ENCODE data around the gene DCAF12L2. TPM values are rescaled to one million over a fixed set of nuclear protein-coding genes. Genes with fewer than 3 reads are reported as not detected.
"Not testable (repeated sequence)": the region's sequence is repeated elsewhere in the genome, so short reads cannot be mapped to it uniquely, and the experiment has no call there.

The DCAF12L2 gene
- polyA plus RNA-seq = 0.57 TPM
- long read RNA-seq, donor 1 = 0 reads
- long read RNA-seq, donor 2 = 0 reads
- long read RNA-seq, donor 3 = 0 reads
- long read RNA-seq, donor 4 = 0 reads
- long read RNA-seq, donor 5, partial matches to known transcripts = 0 of 1 reads
- long read RNA-seq, donor 5, other reads (novel, unspliced or antisense) = 0 of 1 reads
- long read RNA-seq, donor 6, partial matches to known transcripts = 0 of 1 reads
- long read RNA-seq, donor 6, other reads (novel, unspliced or antisense) = 0 of 1 reads
- long read RNA-seq, donor 7, partial matches to known transcripts = 0 of 2 reads
- long read RNA-seq, donor 7, other reads (novel, unspliced or antisense) = 0 of 2 reads
- long read RNA-seq, donor 8, partial matches to known transcripts = 0 of 1 reads
- long read RNA-seq, donor 8, other reads (novel, unspliced or antisense) = 0 of 1 reads
- long read RNA-seq, donor 9, partial matches to known transcripts = 0 of 2 reads
- long read RNA-seq, donor 9, other reads (novel, unspliced or antisense) = 0 of 2 reads
- long read RNA-seq, donor 10, partial matches to known transcripts = 0 of 1 reads
- long read RNA-seq, donor 10, other reads (novel, unspliced or antisense) = 0 of 1 reads
- long read RNA-seq, donor 11 = 0 reads

- H3K4me1 ChIP-seq (ENCODE audit: control insufficient read depth, insufficient read depth, low read length) = no peaks in the 10 kb centered on the region
- H3K27me3 ChIP-seq (ENCODE audit: control insufficient read depth, insufficient read depth, low read length) = peaks cover 4% of the 10 kb centered on the region
- H3K4me3 ChIP-seq (ENCODE audit: low read length) = no peak within 1 kb of the TSS
- peak in 1 of 2 donors; percentile 2 for DNase-seq
- WGBS (ENCODE audit: insufficient coverage, low lambda C conversion rate) = no CpG with 5 or more reads among the region's 91 CpGs
- no peak within 1 kb of the TSS for H3K27ac ChIP-seq (ENCODE audit: low read length)
- no peaks in the 10 kb centered on the region for H3K36me3 ChIP-seq (ENCODE audit: control insufficient read depth, insufficient read depth, low read length)
- H3K9me3 ChIP-seq (ENCODE audit: control insufficient read depth, low read depth, low read length) = peaks cover 4% of the 10 kb centered on the region
Observed at GRCh38 chrX:126165721-126166461, at the start of gene DCAF12L2. TSS of gene DCAF12L2 (minus strand) at chrX:126166289. CDS start at chrX:126165924, 365 bp downstream.

GRCh38 chrX:126190888-126191287 lies 24.8 kb upstream of the DCAF12L2 start:
- H3K4me1 ChIP-seq (ENCODE audit: control insufficient read depth, insufficient read depth, low read length); H3K4me3 ChIP-seq (ENCODE audit: low read length); DNase-seq; H3K27me3 ChIP-seq (ENCODE audit: control insufficient read depth, insufficient read depth, low read length); H3K9me3 ChIP-seq (ENCODE audit: control insufficient read depth, low read depth, low read length); H3K27ac ChIP-seq (ENCODE audit: low read length); H3K36me3 ChIP-seq (ENCODE audit: control insufficient read depth, insufficient read depth, low read length): not testable (repeated sequence)
- WGBS (ENCODE audit: insufficient coverage, low lambda C conversion rate) = no CpG with 5 or more reads among the region's 21 CpGs

GRCh38 chrX:126177133-126177840 lies 11.2 kb upstream of the DCAF12L2 start:
- no peaks in the 10 kb centered on the region for H3K27me3 ChIP-seq (ENCODE audit: control insufficient read depth, insufficient read depth, low read length)
- H3K9me3 ChIP-seq (ENCODE audit: control insufficient read depth, low read depth, low read length) = no peaks in the 10 kb centered on the region
- no peak overlapping the region for H3K4me3 ChIP-seq (ENCODE audit: low read length)
- H3K27ac ChIP-seq (ENCODE audit: low read length) = no peak overlapping the region
- no peaks in the 10 kb centered on the region for H3K36me3 ChIP-seq (ENCODE audit: control insufficient read depth, insufficient read depth, low read length)
- H3K4me1 ChIP-seq (ENCODE audit: control insufficient read depth, insufficient read depth, low read length) = no peaks in the 10 kb centered on the region
- no peak for DNase-seq
- no CpG with 5 or more reads among the region's 4 CpGs for WGBS (ENCODE audit: insufficient coverage, low lambda C conversion rate)

- Histone ChIP-seq H3K4me3 (ENCODE audit: low read length) (no peak overlapping the region), H3K36me3 (ENCODE audit: control insufficient read depth, insufficient read depth, low read length) (no peaks in the 10 kb centered on the region)
- no CpG with 5 or more reads among the region's 2 CpGs for WGBS (ENCODE audit: insufficient coverage, low lambda C conversion rate)
Observed at GRCh38 chrX:126170720-126171119, 4.6 kb upstream of the DCAF12L2 start.

GRCh38 chrX:126167560-126167959 lies 1.5 kb upstream of the DCAF12L2 start:
- peaks cover 4% of the 10 kb centered on the region for H3K27me3 ChIP-seq (ENCODE audit: control insufficient read depth, insufficient read depth, low read length)
- WGBS (ENCODE audit: insufficient coverage, low lambda C conversion rate) = no CpG with 5 or more reads among the region's 3 CpGs
- H3K36me3 ChIP-seq (ENCODE audit: control insufficient read depth, insufficient read depth, low read length) = no peaks in the 10 kb centered on the region
- H3K27ac ChIP-seq (ENCODE audit: low read length) = no peak overlapping the region
- no peak for DNase-seq
- peaks cover 4% of the 10 kb centered on the region for H3K9me3 ChIP-seq (ENCODE audit: control insufficient read depth, low read depth, low read length)
- no peak overlapping the region for H3K4me3 ChIP-seq (ENCODE audit: low read length)
- no peaks in the 10 kb centered on the region for H3K4me1 ChIP-seq (ENCODE audit: control insufficient read depth, insufficient read depth, low read length)

More at GRCh38 chrX:126170720-126171119, 4.6 kb upstream of the DCAF12L2 start:
- H3K27ac ChIP-seq (ENCODE audit: low read length) = no peak overlapping the region
- no peaks in the 10 kb centered on the region for H3K9me3 ChIP-seq (ENCODE audit: control insufficient read depth, low read depth, low read length)
- no peak for DNase-seq
- H3K27me3 ChIP-seq (ENCODE audit: control insufficient read depth, insufficient read depth, low read length) = peaks cover 4% of the 10 kb centered on the region
- H3K4me1 ChIP-seq (ENCODE audit: control insufficient read depth, insufficient read depth, low read length) = no peaks in the 10 kb centered on the region

- H3K36me3 ChIP-seq (ENCODE audit: control insufficient read depth, insufficient read depth, low read length) = no peaks in the 10 kb centered on the region
- no peak overlapping the region for H3K27ac ChIP-seq (ENCODE audit: low read length)
- H3K4me1 ChIP-seq (ENCODE audit: control insufficient read depth, insufficient read depth, low read length) = no peaks in the 10 kb centered on the region
- no peak overlapping the region for H3K4me3 ChIP-seq (ENCODE audit: low read length)
- DNase-seq = no peak
- no CpG with 5 or more reads among the region's 24 CpGs for WGBS (ENCODE audit: insufficient coverage, low lambda C conversion rate)
- peaks cover 4% of the 10 kb centered on the region for H3K9me3 ChIP-seq (ENCODE audit: control insufficient read depth, low read depth, low read length)
- peaks cover 4% of the 10 kb centered on the region for H3K27me3 ChIP-seq (ENCODE audit: control insufficient read depth, insufficient read depth, low read length)
Observed at GRCh38 chrX:126165401-126165720, 728 bp downstream of the DCAF12L2 start.

- WGBS (ENCODE audit: insufficient coverage, low lambda C conversion rate) = no CpG with 5 or more reads among the region's 37 CpGs
- Histone ChIP-seq H3K4me1 (ENCODE audit: control insufficient read depth, insufficient read depth, low read length) (no peaks in the 10 kb centered on the region), H3K27me3 (ENCODE audit: control insufficient read depth, insufficient read depth, low read length) (peaks cover 4% of the 10 kb centered on the region), H3K4me3 (ENCODE audit: low read length) (no peak overlapping the region), H3K9me3 (ENCODE audit: control insufficient read depth, low read depth, low read length) (peaks cover 4% of the 10 kb centered on the region), H3K27ac (ENCODE audit: low read length) (no peak overlapping the region), H3K36me3 (ENCODE audit: control insufficient read depth, insufficient read depth, low read length) (no peaks in the 10 kb centered on the region)
- DNase-seq = no peak
Observed at GRCh38 chrX:126164689-126165400, 1.2 kb downstream of the DCAF12L2 start.

- Histone ChIP-seq H3K9me3 (ENCODE audit: control insufficient read depth, low read depth, low read length) (peaks cover 4% of the 10 kb centered on the region), H3K4me1 (ENCODE audit: control insufficient read depth, insufficient read depth, low read length) (no peaks in the 10 kb centered on the region), H3K27ac (ENCODE audit: low read length) (no peak overlapping the region), H3K27me3 (ENCODE audit: control insufficient read depth, insufficient read depth, low read length) (peaks cover 4% of the 10 kb centered on the region), H3K4me3 (ENCODE audit: low read length) (no peak overlapping the region), H3K36me3 (ENCODE audit: control insufficient read depth, insufficient read depth, low read length) (no peaks in the 10 kb centered on the region)
- WGBS (ENCODE audit: insufficient coverage, low lambda C conversion rate) = no CpG with 5 or more reads among the region's 9 CpGs
- no peak for DNase-seq
Observed at GRCh38 chrX:126164226-126164625, 1.9 kb downstream of the DCAF12L2 start.

GRCh38 chrX:126141014-126141413 lies 25.1 kb downstream of the DCAF12L2 start:
- H3K36me3 ChIP-seq (ENCODE audit: control insufficient read depth, insufficient read depth, low read length) = no peaks in the 10 kb centered on the region

More at GRCh38 chrX:126141014-126141413, 25.1 kb downstream of the DCAF12L2 start:
- no peaks in the 10 kb centered on the region for H3K4me1 ChIP-seq (ENCODE audit: control insufficient read depth, insufficient read depth, low read length)
- H3K9me3 ChIP-seq (ENCODE audit: control insufficient read depth, low read depth, low read length) = no peaks in the 10 kb centered on the region
- H3K27ac ChIP-seq (ENCODE audit: low read length) = no peak overlapping the region
- no peak overlapping the region for H3K4me3 ChIP-seq (ENCODE audit: low read length)
- WGBS (ENCODE audit: insufficient coverage, low lambda C conversion rate) = 78% methylated on average over 1 of the region's 2 CpGs
- no peaks in the 10 kb centered on the region for H3K27me3 ChIP-seq (ENCODE audit: control insufficient read depth, insufficient read depth, low read length)
- DNase-seq = no peak
